Measurements from ENCODE around the gene IGFBP2.

Gene IGFBP2

DNA sequence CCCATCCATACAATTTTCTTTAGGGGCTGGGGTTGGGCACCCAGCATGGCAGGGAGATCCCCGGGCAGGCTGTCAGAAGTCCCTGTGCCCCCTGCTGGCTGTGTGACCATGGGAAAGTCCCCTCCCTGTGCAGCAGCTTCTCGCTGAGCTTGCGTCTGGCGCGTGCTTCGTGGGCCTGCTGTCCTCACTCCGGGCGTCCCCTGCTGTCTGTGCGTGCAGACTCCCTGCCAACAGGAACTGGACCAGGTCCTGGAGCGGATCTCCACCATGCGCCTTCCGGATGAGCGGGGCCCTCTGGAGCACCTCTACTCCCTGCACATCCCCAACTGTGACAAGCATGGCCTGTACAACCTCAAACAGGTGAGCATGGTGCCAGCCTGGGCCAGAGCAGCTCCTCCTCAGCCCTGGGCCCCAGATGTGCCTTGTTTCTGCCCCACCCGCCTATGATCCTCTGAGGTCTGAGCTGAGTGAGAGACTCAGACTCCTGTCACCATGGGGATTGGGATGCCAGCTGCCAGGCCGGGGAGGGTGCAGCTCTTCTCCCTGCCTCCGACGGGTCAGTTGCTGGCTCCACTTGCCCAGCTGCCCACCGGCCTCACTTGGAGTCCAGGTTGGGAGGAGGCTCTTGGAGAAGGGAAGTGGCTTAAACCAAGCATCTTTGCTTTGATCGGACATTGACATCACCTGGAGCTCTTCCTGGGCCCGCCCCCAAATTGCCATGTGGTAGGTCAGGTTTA is 28.6 kb downstream of the IGFBP2 start:
- no peak for DNase-seq (ENCODE audit: low read depth)

GRCh38 chr2:216663106-216663505 is 29.9 kb downstream of the IGFBP2 start:
- no peak for DNase-seq (ENCODE audit: low read depth)

DNA sequence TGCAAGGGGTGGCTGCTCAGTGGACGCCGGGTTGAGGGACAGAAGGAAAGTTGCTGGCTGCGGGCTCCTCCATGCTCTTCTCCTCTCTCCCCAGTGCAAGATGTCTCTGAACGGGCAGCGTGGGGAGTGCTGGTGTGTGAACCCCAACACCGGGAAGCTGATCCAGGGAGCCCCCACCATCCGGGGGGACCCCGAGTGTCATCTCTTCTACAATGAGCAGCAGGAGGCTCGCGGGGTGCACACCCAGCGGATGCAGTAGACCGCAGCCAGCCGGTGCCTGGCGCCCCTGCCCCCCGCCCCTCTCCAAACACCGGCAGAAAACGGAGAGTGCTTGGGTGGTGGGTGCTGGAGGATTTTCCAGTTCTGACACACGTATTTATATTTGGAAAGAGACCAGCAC is 30.6 kb downstream of the IGFBP2 start:
- DNase-seq (ENCODE audit: low read depth), result no peak

GRCh38 chr2:216664593-216665034 is 31.4 kb downstream of the IGFBP2 start:
- DNase-seq (ENCODE audit: low read depth), result peak; percentile 41

DNA sequence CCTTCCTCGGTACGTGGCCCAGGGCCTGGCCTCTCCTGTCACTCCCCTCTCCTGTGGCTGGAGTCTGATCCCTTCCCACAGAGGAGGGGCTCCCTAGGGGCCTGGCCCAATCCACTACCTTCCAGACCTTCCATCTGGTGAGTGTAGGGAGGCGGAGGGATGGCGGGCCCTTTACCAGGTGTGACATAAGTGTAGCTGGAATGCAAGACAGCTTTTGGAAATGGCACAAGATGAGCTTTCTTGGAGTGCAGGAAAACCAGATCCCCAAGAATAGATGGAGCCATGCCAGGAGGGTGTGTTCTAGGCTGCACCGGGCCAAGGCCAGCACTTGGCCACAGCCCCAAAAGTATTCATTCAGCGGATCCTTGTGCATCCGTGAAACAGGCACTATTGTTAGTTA is 32.0 kb downstream of the IGFBP2 start:
- DNase-seq (ENCODE audit: low read depth), result no peak

DNA sequence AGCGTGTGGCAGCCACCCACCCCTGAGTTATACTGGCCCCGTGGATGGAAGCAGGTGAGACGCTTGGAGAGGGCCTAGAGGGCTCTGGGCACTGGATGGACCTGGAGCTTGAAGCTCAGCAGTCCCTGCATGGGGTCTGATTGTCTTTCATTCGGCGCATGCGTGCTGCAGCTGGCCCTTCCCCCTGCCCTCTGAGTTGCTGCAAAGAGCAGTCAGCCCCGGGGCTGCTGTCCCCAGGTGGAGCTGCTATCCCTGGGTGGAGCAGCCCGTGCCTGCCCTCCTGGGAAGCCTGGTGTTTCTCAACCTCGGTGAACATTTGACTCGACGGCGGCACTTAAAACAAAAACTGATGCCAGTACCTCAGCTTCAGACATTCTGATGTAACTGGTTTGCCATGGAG is 32.5 kb downstream of the IGFBP2 start:
- DNase-seq (ENCODE audit: low read depth), result no peak

- peak; percentile 57 for DNase-seq (ENCODE audit: low read depth)
These were observed 33.4 kb downstream of the IGFBP2 start for GRCh38 chr2:216666461-216667233.

DNA sequence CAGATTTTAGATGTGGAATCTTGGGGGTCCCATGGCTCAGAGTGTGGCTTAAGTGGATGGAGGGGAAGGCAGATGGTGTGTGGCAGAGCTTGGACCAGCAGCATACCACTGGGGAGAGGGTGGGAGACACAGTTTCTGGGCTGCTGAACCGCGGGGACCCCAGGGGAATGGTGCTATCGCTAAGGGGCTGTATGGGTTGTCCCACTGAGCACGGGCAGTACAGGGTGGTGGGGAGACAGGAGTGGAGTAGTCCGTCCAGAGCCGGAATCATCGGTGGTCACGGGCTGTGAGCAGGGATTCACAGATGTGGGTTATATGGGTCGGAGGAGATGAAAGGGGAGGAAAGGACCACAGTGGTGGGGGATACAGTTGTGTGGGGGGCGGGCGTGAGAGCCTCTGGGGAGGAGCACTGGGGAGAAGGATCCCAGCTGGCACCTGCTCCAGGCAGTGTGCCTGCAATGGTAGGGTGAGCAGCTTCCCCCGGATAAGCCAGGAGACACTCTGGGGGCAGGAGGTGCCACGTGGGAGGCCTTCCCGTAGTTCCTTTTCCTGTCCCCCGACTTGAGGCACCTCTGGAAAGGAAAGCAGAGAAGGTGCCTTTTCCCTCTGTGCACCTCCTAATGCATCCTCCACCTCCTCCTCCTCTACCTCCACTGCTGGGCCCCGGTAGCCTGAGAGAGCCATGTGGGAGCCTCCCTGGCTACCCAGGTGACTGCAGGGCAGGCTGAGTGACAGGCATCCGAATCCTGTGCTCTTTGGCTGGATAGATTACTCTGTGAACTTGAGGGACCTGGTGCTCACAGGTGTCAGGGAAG is 37.3 kb downstream of the IGFBP2 start:
- no peak for DNase-seq (ENCODE audit: low read depth)

DNA sequence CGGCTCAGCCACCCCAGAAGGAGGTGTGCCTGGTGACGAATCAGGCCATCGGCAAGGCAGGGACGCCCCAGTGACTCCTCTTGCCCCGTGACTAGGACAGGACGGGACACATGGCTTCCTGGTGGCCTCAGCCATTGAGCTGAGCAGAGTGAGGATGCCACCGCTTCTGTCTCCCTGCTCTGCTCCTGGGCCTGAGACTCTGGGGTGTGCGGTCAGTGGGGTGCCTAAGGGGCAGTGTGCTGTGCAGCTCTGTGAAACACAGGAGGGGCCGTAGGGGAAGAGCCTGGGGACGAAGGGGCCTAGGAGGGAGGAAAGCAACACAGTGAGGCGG is 37.8 kb downstream of the IGFBP2 start:
- DNase-seq (ENCODE audit: low read depth), result no peak

- no peak for DNase-seq (ENCODE audit: low read depth)
These were observed 38.6 kb downstream of the IGFBP2 start for GRCh38 chr2:216671791-216672343.

GRCh38 chr2:216672466-216672865 is 39.2 kb downstream of the IGFBP2 start:
- no peak for DNase-seq (ENCODE audit: low read depth)

DNA sequence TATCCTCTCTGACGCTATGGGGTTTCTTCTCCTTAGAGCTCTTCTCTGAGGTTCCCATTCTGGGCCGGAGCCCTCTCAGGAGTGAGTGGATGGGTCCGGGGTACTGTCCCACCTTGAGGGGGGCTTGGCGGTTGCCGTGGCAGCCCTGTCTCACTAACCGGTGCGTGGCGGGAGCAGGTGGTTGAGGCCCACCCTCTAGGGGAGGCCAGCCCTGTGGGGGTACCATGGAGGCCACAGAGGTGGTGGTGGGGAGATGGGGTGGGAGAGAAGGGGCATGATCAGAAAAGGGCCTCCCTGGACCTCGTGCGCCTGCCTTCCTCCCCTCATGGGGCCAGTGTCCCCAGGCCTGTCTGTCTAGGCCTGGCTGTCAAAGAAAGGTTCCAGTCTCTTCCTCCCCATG is 39.8 kb downstream of the IGFBP2 start:
- no peak for DNase-seq (ENCODE audit: low read depth)

GRCh38 chr2:216673609-216674008 is 40.4 kb downstream of the IGFBP2 start:
- DNase-seq (ENCODE audit: low read depth), result no peak

DNA sequence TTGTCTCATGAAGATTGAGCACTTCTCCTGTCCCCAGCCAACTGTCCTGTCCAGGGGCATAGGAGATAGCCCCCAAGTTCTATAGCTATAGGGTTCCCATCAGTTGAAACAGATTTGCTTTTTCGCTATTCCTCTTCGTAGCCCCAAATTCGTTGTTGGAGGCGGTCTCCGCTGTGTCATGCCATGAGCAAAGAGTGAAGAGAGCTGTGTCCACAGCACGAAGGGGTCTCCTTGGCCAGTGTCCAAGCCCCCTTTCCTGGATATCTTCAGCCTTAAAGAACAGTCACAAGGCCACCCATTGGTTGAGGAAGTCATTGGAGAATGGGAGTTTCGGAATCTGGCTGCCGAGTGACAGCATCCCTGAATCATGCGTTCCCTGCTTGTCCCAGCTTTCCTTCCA is 41.2 kb downstream of the IGFBP2 start:
- no peak for DNase-seq (ENCODE audit: low read depth)

DNA sequence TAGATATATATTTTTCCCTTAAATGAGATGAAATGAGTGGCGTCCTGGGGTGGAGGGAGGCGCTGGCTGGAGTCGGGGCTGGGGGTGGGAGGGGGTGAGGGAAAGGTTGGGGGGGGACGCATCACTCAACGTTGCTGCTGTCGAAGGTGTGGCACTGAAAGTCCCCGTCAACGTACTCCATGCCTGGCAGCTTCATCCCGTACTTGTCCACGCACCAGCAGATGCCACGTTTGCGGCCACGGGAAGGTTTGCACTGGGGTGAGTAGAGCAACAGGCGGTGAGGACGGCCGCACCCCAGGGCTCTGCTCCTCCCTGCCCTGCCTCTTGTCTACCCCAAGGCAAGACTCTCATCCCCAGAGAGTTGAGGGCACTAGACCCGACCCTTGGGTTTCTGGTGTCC is 43.4 kb downstream of the IGFBP2 start:
- DNase-seq (ENCODE audit: low read depth), result no peak

DNA sequence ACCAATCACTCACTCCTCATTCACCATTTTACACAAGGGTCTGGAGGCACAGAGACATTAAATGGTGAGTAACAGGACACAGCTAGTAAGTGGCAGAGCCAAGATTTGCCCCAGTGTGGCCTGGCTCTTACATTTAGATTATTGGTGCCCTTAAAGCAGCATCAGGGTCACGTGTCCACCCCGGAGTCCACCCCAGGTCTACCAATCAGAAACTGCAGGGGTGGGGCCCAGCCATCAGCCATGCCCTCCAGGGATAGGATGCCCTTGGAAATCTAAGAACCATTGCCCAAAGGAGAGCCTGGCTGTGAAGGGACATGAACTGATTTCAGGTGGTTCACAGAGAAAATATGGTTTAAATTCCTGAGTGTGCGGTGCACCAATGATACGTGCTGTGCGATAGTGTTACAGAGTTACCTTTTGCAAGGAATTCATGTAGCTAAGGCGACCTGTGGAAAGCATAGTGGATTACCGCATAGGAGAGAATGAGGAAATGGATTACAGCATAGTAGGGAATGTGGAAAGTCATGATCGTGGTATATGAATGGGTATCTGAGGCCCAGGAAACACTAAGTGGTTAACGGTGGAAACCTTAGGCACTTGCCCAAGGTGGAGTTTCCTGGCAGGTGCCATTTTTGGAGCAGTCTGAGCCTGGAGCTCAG is 44.3 kb downstream of the IGFBP2 start:
- no peak for DNase-seq (ENCODE audit: low read depth)

GRCh38 chr2:216678098-216678465 is 44.9 kb downstream of the IGFBP2 start:
- no peak for DNase-seq (ENCODE audit: low read depth)

DNA sequence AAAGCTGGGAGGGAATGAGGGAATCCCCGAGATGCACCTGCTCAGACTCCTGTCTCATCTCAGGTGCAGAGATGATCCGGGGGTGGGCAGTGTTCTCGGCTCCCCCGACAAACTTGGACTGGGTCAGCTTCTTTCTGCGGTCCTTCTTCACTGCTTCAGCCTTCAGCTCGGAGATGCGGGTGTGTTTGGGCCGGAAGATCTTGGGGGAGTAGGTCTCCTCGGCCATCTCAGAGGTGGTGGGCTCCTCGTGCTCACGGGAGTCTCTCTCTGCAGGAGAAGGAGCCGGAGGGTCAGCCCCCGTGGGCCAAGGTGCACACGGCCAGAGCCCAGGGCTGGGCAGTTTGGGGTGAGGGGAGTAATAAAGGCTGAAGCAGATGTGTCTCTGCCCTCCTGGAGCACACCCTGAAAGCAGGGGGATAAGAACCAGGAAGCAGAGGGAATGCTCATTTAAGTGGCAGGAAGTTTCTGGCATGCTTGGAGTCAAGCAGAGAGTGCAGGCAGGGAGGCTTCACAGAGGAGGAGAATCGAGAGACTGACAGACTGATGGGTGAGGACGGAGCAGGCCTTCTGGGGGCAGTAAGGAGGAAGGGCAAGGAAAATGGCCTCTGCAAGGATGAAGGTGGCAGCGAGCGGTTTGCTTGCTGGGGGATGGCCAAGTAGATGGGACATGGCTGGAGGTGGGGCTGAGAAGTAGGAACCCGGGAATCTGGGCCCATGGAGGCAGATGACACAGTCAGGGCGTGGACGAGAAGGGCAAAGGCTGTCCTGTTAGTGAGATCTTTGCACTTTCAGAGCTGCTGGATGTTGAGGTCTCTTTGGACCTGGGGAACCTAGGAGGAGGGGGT is 45.8 kb downstream of the IGFBP2 start:
- no peak for DNase-seq (ENCODE audit: low read depth)

GRCh38 chr2:216679658-216680024 is 46.4 kb downstream of the IGFBP2 start:
- DNase-seq (ENCODE audit: low read depth), result no peak

- DNase-seq (ENCODE audit: low read depth), result no peak
These were observed 47.9 kb downstream of the IGFBP2 start for GRCh38 chr2:216680951-216681629.

DNA sequence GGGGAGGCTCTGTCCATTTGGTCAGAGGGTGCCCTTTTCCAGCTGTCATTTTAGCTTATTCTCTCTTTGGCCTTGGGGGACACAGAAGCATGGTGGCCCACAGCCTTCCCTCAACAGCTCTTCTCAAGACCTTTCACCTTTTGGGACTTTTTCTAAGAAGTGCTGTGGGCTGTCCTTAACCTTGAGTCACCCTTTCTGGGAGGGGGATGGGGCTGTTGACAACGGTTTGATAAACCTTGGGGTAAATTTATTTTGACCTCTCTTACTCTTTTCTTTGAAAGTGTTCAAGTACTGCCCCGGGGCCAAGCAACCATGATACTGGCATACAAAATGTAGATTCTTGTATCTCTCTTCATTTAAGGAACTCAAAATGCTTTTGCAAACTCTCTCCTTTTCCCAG is 48.5 kb downstream of the IGFBP2 start:
- DNase-seq (ENCODE audit: low read depth), result no peak
